GM12875 (cell line): ENCODE measurements around the gene EYA2.
A peak's percentile ranks its signal among the peaks of the same experiment; 100 is the strongest.

Source experiments
- H3K4me3 ChIP-seq: one replicate; pipeline ENCODE4 v1.5.1; 2011; ENCODE audit warnings: low read depth, low read length, control low read depth
- TF ChIP-seq, protein P1 (sequence below): IDR thresholded peaks from 2 replicates; pipeline ENCODE4 v1.5.1; 2011; ENCODE audit warnings: low read depth, mild to moderate bottlenecking, control low read depth, inconsistent platforms, low read length, moderate library complexity, borderline replicate concordance; ENCODE audit not compliant: insufficient read depth

Gene EYA2

GRCh38 chr20:46936415-46937156 is 41.9 kb downstream of the EYA2 start:
- TF ChIP-seq, protein P1, sequence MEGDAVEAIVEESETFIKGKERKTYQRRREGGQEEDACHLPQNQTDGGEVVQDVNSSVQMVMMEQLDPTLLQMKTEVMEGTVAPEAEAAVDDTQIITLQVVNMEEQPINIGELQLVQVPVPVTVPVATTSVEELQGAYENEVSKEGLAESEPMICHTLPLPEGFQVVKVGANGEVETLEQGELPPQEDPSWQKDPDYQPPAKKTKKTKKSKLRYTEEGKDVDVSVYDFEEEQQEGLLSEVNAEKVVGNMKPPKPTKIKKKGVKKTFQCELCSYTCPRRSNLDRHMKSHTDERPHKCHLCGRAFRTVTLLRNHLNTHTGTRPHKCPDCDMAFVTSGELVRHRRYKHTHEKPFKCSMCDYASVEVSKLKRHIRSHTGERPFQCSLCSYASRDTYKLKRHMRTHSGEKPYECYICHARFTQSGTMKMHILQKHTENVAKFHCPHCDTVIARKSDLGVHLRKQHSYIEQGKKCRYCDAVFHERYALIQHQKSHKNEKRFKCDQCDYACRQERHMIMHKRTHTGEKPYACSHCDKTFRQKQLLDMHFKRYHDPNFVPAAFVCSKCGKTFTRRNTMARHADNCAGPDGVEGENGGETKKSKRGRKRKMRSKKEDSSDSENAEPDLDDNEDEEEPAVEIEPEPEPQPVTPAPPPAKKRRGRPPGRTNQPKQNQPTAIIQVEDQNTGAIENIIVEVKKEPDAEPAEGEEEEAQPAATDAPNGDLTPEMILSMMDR = no peak

GRCh38 chr20:46937157-46937523 is 42.5 kb downstream of the EYA2 start:
- TF ChIP-seq, protein P1 = no peak
- H3K4me3 ChIP-seq = no peak overlapping the region

More at GRCh38 chr20:46936415-46937156, 41.9 kb downstream of the EYA2 start:
- H3K4me3 ChIP-seq = no peak overlapping the region

DNA sequence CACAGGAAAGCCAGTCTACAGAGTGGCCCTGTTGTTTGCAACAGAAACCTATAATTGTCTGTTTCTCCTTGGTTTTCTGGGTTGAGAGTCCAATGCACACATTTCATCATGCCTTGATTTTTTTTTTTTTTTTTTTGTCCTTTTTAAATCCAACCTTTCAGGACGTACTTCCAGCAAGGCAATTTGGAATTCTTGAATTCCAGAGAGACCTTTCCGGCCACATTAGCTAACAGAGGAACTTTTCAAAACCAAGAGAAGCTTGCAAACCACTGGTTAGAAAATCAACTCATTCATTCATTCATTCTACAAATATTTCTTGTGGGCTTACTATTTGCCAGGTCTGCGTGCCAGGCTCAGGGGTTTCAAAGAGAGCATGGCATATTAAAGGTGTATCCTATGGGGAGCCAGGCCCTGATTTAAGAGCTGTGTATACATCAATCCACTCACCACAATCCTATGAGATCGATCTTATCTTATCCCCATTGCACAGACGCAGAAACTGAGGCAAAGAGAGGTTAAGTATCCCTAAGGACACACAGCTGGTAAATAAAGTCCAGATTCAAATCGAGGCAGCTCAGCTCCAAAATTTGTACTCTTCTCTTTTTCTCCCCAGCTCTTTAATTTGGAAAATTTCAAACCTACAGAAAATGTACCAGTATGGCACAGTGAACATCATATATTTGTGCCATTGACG is 43.0 kb downstream of the EYA2 start:
- no peak overlapping the region for H3K4me3 ChIP-seq
- TF ChIP-seq, protein P1 = no peak

DNA sequence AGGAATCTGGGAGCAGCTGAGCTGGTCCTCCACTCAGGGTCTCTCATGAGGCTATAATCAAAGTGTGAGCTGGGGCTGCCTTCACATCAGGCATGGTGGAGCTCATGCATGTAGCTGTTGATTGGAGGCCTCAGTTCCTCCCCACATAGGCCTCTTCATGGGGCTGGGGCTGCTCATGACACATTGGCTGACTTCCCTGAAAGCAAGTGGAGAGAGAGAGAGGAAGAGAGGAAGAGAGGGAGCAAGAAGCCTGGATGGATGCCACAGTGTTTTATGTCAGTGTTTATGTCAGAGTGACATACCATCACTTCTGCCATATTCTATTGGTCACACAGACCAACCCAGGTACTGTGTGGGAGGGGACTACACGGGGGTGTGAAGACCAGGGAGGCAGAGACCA is 43.8 kb downstream of the EYA2 start:
- no peak overlapping the region for H3K4me3 ChIP-seq
- TF ChIP-seq, protein P1 = no peak

DNA sequence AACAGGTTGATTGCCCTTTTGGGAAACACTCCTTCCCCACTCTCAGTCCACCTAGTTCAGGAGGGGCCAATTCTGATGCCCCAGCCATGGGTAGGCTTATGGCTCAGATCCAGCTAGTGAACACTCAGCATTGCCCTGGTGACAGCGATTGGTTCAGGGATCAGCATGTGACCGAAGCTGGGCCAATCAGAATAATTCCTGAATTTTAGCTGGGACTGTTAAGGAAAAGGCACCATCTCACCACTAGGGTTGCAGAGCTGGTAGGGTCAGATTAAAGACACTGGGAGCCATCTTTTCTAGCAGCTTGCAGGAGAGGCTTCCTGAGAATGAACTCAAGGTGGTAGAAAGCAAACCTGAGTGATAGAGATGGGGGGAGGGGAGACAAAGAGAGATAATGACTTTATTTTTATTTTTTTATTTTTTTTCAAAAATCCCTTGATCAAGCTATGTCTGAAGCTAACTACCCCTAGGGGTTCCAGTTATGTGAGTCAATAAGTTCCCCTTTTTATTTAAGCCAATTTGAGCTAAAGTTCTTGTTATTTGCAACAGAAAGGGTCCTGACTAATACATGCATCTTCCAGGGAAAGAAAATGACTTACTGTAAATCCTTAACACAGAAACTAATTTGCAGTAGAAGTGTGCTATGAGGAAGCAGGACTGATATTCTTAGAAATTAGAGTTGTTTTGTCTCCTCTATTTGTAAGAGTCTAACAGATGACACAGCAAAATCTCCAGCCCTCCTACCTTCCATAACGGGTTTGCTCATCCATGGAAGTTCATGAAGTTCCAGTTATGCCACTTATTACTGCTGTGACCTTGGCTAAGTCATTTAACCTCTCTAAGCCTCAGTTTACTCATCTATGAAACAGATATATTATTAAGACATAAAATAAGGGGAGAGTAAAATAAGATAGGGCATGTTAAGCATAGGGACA is 44.7 kb downstream of the EYA2 start:
- TF ChIP-seq, protein P1 = peak; percentile 8; the same call in 1 of the 2 replicates
- H3K4me3 ChIP-seq = no peak overlapping the region

DNA sequence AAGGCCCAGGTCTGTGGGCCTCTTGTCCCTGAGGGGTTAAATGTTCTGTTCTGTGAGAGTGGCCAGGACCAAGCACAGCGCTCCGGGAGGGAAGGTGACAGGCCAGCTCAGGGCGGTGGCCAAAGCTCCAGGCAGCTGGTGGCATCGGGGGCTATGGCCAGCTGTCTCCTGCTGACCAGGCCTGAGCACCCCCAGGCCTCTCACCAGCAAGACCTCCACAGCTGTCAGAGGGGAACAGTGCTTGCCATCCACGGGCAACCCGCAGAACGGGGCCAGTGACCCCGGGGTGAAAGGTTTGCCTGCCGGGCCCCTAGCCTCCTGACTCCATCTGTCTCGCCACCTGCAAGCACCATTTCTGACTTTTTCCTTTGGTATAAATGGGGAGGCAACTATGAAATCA is 46.0 kb downstream of the EYA2 start:
- no peak overlapping the region for H3K4me3 ChIP-seq
- TF ChIP-seq, protein P1 = no peak
